Thyroid gland (tissue), 4 donors: ENCODE results near the gene ACAP3.

Experiments
- CTCF ChIP-seq, 6 experiments: fragments of 200-600 bp in 3 of 6; fragments of 450-650 bp in 3 of 6; sonication (generic) in 3 of 6; IDR thresholded peaks; one replicate each; pipeline ENCODE4 v1.5.1; 2016 to 2019; ENCODE audit warnings: antibody characterized with exemption in 6 of 6, mild to moderate bottlenecking in 2 of 6, inconsistent platforms in 1 of 6, moderate library complexity in 1 of 6
- POLR2A ChIP-seq, 2 donors: fragments of 450-650 bp; IDR thresholded peaks; one replicate each; pipeline ENCODE4 v1.6.1; 2017; ENCODE audit warnings: antibody characterized with exemption in 2 of 2, mild to moderate bottlenecking in 2 of 2, moderate library complexity in 1 of 2

- TF ChIP-seq CTCF (IDR thresholded peaks at IDR 0.05), result no peak
- TF ChIP-seq POLR2A (IDR thresholded peaks at IDR 0.05), result no peak
Observed at GRCh38 chr1:1334835-1335234, 27.1 kb upstream of the ACAP3 start.
